HT-29 (cell line): ENCODE data around the gene TAF6L. TPM values are rescaled to one million over a fixed set of nuclear protein-coding genes. Genes with fewer than 3 reads are reported as not detected.
A peak's percentile ranks its signal among the peaks of the same experiment; 100 is the strongest.
"Not testable (repeated sequence)": the region's sequence is repeated elsewhere in the genome, so short reads cannot be mapped to it uniquely, and the experiment has no call there.

Experiments
- DNase-seq: peaks from one replicate; pipeline ENCODE4 v3.0.0-alpha.2; 2015; ENCODE audit warnings: low spot score
- small RNA-seq: library from RNA; depleted of rRNA; stranded (forward); fragments of <200 nt; gene quantifications from one replicate; pipeline ENCODE3, GENCODE V24; 2014
- total RNA-seq: library from RNA; depleted of rRNA; stranded (reverse); fragments of >200 nt; shearing (Covaris generic); gene quantifications from 2 replicates; pipeline ENCODE4 v1.2.3, GENCODE V29; 2014; rRNA removed

Gene TAF6L
- total RNA-seq, 1 experiment from 2014 or later: 57.9 TPM

GRCh38 chr11:62805076-62805892, 34.1 kb downstream of the TAF6L start, which contains the start of gene NXF1:
Gene NXF1 (minus strand): TSS chr11:62805440. CDS start chr11:62805356, 84 bp downstream.
- DNase-seq: peak; percentile 99

GRCh38 chr11:62805961-62806441, 34.8 kb downstream of the TAF6L start:
- DNase-seq: no peak

- DNase-seq: no peak
Observed at GRCh38 chr11:62806611-62807121, 35.5 kb downstream of the TAF6L start.

GRCh38 chr11:62810748-62811147, 39.6 kb downstream of the TAF6L start:
- no peak for DNase-seq

- DNase-seq: no peak
Observed at GRCh38 chr11:62811659-62812058, 40.5 kb downstream of the TAF6L start.

- DNase-seq: no peak
Observed at GRCh38 chr11:62816557-62816956, 45.4 kb downstream of the TAF6L start.

GRCh38 chr11:62817129-62817528, 45.9 kb downstream of the TAF6L start:
- DNase-seq: no peak

GRCh38 chr11:62823677-62824076, 52.5 kb downstream of the TAF6L start:
- no peak for DNase-seq

GRCh38 chr11:62828130-62828529, 56.9 kb downstream of the TAF6L start:
- not testable (repeated sequence) for DNase-seq

- no peak for DNase-seq
Observed at GRCh38 chr11:62830904-62831519, 59.8 kb downstream of the TAF6L start.

- DNase-seq: peak; percentile 100
Observed at GRCh38 chr11:62831520-62832335, 60.5 kb downstream of the TAF6L start, which contains the start of gene STX5. Gene STX5 (minus strand): TSS chr11:62832051. CDS start chr11:62831243, 808 bp downstream.

- no peak for DNase-seq
Observed at GRCh38 chr11:62832336-62833234, 61.4 kb downstream of the TAF6L start, which contains the start of gene TEX54. Gene TEX54 (minus strand): TSS chr11:62832841.

GRCh38 chr11:62835336-62835735, 64.1 kb downstream of the TAF6L start:
- no peak for DNase-seq

Small RNA genes lying within 50 kb of the gene (small RNA-seq; reads per million reads assigned to genes)
- gene MIR6514 (not detected), gene RNU6-118P (not detected)

Other genes starting within 250 kb of the TAF6L start
- 281 and 282 TPM in 2 replicates for gene AHNAK, start 224.6 kb upstream of the TAF6L start, total RNA-seq
- gene EEF1G, start 197.5 kb upstream of the TAF6L start, total RNA-seq: 1,888 and 1,945 TPM in 2 replicates
- 19.3 and 25.1 TPM in 2 replicates for gene TUT1, start 179.9 kb upstream of the TAF6L start, total RNA-seq
- gene MTA2, start 169.5 kb upstream of the TAF6L start, total RNA-seq: 223 and 229 TPM in 2 replicates
- gene EML3, start 158.6 kb upstream of the TAF6L start, total RNA-seq: 72.3 and 72.5 TPM in 2 replicates
- 10.9 and 13.6 TPM in 2 replicates for gene ROM1, start 158.1 kb upstream of the TAF6L start, total RNA-seq
- gene B3GAT3, start 149.4 kb upstream of the TAF6L start, total RNA-seq: 63.1 and 82.8 TPM in 2 replicates
- 257 and 314 TPM in 2 replicates for gene GANAB, start 124.8 kb upstream of the TAF6L start, total RNA-seq
- 44.6 and 47.4 TPM in 2 replicates for gene INTS5, start 118.1 kb upstream of the TAF6L start, total RNA-seq
- 272 and 322 TPM in 2 replicates for gene C11orf98, start 106.2 kb upstream of the TAF6L start, total RNA-seq
- 24.5 and 25.2 TPM in 2 replicates for gene CSKMT, start 106.1 kb upstream of the TAF6L start, total RNA-seq
- gene UQCC3, start 99.7 kb upstream of the TAF6L start, total RNA-seq: 124 and 141 TPM in 2 replicates
- gene LBHD1, start 99.1 kb upstream of the TAF6L start, total RNA-seq: 11.3 and 13.3 TPM in 2 replicates
- 247 and 265 TPM in 2 replicates for gene UBXN1, start 92.3 kb upstream of the TAF6L start, total RNA-seq
- 0.50 TPM in 1 of 2 replicates, not detected in the other for gene LRRN4CL, start 81.9 kb upstream of the TAF6L start, total RNA-seq
- gene BSCL2, start 64.0 kb upstream of the TAF6L start, total RNA-seq: 147 and 161 TPM in 2 replicates
- gene GNG3, start 63.7 kb upstream of the TAF6L start, total RNA-seq: not detected in 2 replicates
- 12.2 and 12.3 TPM in 2 replicates for gene HNRNPUL2, start 43.9 kb upstream of the TAF6L start, total RNA-seq
- gene TTC9C, start 42.9 kb upstream of the TAF6L start, total RNA-seq: 32.4 and 45.5 TPM in 2 replicates
- 10.6 and 13.1 TPM in 2 replicates for gene ZBTB3, start 17.2 kb upstream of the TAF6L start, total RNA-seq
- gene POLR2G, start 9.8 kb upstream of the TAF6L start, total RNA-seq: 138 and 141 TPM in 2 replicates
- 87.6 and 114 TPM in 2 replicates for gene TMEM179B, start 16.0 kb downstream of the TAF6L start, total RNA-seq
- 77.3 and 79.3 TPM in 2 replicates for gene TMEM223, start 20.6 kb downstream of the TAF6L start, total RNA-seq
- gene NXF1, start 34.0 kb downstream of the TAF6L start, total RNA-seq: 24.4 and 31.7 TPM in 2 replicates
- gene STX5, start 60.7 kb downstream of the TAF6L start, total RNA-seq: 64.6 and 80.6 TPM in 2 replicates
- 0.61 TPM in 1 of 2 replicates, not detected in the other for gene TEX54, start 61.4 kb downstream of the TAF6L start, total RNA-seq
- 183 and 191 TPM in 2 replicates for gene WDR74, start 68.2 kb downstream of the TAF6L start, total RNA-seq
- gene SLC3A2, start 109.5 kb downstream of the TAF6L start, total RNA-seq: 418 and 438 TPM in 2 replicates
- gene CHRM1, start 150.0 kb downstream of the TAF6L start, total RNA-seq: 0.18 TPM in 1 of 2 replicates, not detected in the other
- not detected in 2 replicates for gene SLC22A6, start 213.6 kb downstream of the TAF6L start, total RNA-seq
- not detected in 2 replicates for gene SLC22A8, start 244.4 kb downstream of the TAF6L start, total RNA-seq